Endometrium (tissue), 2 donors: ENCODE data around the gene ASXL3.

Experiments
- FAIRE-seq: peaks from 2 replicates; lab custom pipeline; 2012; peaks lifted over from hg19 to GRCh38; lab: Jason Lieb, UNC
- donor health status: control.
- donor health status: control.

Gene ASXL3

DNA sequence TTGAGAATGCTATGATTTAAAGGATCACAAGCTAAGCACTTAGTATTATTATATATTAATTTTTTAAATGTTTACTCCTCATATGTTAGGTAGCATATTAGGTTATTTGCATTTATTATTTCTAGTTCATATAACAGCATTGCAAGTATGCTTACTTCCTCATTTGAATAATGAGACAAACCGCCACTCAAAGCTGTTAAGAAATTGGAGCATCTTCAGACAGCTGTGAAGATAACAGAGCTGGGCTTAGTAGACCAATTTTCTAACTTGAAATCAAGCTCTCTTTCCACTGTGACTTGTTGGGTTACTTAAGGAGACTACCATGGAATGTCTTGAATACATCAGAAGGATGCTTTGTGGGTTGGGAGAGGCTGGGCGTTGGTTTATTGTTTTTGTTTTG lies 139.3 kb downstream of the ASXL3 start:
- FAIRE-seq, result no peak

DNA sequence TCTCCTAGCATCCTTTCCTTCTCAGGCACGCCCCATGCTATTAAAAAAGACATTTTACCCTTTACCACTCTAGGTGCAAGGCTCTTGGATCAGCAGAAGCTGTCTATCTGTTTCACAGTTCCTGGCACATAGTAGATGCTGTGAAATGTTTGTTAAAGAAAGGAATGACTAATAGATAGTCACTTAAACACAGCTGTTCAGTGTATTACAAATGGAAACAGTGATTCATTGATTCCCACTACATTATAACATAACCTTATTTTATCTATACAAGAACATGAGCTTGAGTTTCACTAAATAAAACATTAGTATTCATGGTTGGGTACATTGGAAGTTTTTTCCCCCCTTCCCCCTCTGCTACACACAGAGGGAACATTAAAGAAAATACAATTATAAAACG lies 142.1 kb downstream of the ASXL3 start:
- FAIRE-seq, result no peak

DNA sequence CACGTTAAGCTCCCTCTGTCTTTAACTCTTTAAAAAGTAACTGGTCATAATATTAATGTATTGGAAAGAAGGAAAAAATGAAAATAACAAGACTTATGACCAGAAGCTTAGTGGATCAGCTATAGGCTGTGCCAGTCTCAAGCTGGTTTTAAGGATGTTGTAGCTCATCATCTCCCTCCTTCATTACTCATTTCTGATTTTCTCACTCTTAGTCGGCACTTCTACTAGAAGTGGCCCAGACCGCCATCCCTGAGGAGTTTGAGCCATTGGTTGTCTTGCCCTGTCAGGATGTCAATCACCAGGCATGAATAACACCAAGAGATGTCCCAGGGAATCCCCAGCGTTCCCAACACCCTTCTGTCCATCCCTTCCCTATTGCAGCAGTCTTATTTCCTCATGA lies 151.5 kb downstream of the ASXL3 start:
- no peak for FAIRE-seq

DNA sequence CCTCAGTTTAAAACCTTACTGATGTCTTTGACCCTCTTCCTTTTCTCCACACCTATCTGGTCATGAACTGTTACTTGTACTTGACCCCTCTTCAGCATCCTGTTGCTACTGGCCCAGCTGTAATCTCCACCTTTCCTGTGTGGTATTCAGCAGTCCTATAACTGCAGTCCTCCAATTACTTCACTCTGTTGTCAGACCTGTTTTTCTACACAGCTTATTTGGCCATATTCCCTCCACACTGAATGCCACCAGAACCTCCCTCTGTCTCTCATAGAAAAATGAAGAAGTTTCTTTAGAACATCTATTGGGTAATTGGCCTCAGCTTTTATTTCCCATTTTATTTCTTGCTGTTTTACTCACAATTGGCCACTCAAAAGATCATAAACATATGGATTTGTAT lies 155.4 kb downstream of the ASXL3 start:
- no peak for FAIRE-seq

DNA sequence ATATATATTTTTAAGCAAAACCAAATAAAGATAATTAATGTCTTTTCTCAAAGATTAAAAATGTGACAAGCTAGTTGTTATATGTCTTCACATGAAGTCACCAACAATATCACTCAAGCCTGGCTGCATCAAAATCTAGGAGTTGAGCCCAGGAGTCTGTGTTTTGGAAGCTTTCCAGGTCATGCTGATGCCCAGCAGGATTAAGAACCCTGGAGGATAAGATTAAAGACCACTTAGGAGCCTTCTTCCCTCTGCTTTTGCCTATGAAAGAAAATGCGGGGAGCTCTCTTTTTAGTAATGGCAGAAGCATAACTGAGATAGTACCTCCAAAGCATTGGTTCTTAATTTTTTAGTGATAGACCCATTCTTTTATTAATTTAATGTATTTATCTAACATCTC lies 157.4 kb downstream of the ASXL3 start:
- no peak for FAIRE-seq

DNA sequence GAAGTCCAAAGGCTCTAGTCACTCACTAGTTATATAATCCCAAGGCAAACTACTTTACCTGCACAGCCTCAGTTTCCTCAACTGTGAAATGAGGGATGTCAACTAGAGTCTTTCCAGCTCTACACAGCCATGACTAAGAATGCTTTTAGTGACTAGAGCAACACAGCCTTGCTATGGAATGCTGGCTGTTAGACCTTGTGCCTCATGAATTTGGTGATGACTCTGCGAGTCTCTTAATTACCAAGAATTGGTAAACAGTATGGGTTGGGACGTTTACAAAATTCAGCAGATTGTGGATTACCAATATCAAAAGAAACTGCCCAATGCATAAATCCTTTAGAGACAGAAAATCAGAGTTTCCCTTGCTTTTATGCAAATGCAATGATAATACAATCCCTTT lies 163.7 kb downstream of the ASXL3 start:
- FAIRE-seq, result no peak

DNA sequence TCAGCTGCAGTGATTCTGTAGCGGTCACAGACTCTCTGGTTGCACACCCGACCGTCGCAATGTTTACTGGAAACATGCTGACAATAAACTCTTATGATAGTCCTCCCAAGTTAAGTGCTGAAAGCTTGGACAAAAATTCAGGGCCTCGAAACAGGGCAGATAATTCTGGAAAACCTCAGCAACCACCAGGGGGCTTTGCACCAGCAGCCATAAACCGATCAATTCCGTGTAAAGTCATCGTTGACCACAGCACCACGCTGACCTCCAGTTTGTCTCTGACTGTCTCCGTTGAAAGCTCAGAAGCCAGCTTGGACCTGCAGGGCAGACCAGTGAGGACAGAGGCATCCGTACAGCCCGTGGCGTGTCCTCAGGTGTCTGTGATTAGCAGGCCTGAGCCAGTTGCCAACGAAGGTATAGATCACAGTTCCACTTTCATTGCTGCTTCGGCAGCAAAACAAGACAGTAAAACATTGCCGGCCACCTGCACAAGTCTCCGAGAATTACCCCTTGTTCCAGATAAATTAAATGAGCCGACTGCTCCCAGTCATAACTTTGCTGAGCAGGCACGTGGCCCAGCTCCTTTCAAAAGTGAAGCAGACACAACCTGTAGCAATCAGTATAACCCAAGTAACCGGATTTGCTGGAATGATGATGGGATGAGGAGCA lies 166.1 kb downstream of the ASXL3 start:
- FAIRE-seq, result no peak

DNA sequence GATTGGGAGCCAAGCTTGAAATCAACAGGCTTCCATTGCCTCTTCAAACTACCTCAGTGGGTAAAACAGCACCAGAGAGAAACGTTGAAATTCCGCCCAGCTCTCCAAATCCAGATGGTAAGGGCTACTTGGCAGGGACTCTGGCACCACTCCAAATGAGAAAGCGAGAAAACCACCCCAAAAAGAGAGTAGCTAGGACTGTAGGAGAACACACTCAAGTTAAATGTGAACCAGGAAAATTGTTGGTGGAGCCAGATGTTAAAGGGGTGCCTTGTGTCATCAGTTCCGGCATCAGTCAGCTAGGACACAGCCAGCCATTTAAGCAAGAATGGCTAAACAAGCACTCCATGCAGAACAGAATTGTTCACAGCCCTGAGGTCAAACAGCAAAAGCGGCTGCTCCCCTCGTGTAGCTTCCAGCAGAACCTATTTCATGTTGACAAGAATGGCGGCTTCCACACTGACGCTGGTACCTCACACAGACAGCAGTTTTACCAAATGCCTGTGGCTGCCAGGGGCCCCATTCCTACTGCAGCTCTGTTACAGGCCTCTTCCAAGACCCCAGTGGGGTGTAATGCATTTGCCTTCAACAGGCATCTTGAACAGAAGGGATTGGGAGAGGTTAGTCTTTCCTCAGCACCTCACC lies 167.3 kb downstream of the ASXL3 start:
- FAIRE-seq, result no peak

DNA sequence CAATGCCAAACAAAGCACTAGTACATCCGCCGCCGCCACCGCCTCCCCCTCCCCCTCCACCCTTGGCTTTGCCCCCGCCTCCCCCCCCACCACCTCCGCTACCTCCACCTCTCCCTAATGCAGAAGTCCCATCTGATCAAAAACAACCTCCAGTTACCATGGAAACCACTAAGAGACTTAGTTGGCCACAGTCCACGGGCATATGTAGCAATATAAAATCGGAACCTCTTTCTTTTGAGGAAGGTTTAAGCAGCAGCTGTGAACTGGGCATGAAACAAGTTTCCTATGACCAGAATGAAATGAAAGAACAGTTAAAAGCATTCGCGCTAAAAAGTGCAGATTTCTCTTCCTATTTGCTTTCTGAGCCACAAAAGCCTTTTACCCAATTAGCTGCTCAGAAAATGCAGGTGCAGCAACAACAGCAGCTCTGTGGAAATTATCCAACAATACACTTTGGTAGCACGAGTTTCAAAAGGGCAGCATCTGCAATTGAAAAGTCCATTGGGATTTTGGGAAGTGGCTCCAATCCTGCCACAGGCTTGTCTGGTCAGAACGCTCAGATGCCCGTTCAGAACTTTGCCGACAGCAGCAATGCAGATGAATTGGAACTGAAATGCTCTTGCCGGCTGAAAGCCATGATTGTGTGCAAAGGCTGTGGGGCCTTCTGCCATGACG lies 168.0 kb downstream of the ASXL3 start:
- FAIRE-seq, result no peak

DNA sequence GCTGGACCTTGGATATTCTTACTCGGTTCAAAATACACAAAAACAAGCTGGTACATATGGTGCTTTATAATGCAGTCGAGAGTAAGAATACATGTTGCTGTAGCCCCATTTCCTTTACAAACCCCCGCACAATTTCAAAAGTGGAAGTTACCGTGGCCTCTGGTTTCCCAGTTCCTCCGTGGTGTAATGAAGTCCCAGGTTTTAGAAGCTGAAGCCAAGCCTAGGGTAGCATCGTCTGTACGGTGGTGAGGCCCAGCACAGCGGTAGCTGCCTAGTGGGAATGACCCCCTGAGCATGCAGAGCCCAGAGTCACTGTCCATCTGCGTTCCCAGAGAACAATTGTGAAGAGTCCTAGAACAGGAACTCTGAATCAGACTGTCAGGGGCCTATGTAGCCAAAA lies 171.8 kb downstream of the ASXL3 start:
- no peak for FAIRE-seq

DNA sequence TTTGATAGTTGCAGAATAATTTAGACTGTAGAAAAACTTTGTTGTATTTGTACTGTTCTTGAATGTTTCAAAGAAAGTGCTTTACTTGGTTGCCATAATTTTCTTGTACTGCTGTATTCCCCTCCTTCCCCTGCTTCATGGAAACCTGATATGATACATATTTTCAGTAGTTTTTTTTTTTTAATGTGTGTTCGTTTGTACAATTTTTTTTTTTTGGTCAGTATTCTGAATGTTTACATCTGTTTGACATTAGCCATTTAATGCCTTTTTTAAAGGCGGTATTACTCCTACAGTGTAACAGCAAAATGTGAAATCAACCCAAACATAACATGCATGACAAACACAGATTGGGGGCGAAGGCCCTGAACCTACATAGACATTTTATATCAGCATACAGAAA lies 172.3 kb downstream of the ASXL3 start:
- FAIRE-seq, result no peak

DNA sequence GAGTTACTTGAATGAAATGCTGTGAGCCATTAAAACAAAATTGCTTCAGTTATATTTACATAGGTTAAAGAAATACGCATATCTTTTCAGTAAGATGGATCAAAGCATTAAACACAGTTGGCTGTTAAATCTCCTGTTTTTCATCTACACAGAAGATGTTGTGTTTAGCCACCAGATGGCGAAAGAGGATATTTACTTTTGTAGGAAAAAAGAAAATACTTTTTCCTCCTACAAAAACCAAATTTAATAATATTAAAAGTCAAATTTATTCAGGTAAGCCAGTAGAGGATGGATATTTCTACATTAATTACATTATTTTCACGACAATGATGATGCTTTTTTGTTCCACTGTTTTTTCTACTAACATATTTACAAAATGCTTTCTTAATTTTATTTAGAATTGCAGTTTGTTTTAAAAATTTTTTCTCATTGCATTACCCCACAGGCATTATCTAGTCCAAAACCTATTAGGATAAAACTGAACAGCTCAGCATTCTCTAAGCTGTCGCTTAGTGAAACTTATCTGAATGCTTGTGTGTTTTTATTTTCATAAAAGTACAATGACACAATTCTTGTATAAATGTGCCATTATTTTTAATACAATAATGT lies 173.7 kb downstream of the ASXL3 start:
- FAIRE-seq, result peak; percentile 84

DNA sequence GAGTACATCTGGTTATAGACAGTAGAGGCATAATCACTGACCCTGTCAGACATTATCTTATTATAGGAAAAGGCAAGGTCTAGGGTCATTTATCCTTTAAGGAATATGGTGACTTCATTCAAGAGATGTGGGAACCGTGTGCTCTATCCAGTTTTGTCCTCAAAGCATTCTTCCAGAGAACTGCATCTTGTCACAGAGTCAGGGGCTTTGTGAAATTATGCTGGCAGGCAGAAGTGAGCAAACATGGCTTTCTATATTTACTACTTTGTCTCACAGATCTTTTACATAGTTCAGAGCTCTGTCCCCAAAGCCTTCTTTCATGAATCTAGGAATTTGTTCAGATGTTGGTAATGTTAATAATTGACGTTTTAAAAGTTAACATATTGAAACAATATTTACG lies 177.4 kb downstream of the ASXL3 start:
- FAIRE-seq, result no peak

DNA sequence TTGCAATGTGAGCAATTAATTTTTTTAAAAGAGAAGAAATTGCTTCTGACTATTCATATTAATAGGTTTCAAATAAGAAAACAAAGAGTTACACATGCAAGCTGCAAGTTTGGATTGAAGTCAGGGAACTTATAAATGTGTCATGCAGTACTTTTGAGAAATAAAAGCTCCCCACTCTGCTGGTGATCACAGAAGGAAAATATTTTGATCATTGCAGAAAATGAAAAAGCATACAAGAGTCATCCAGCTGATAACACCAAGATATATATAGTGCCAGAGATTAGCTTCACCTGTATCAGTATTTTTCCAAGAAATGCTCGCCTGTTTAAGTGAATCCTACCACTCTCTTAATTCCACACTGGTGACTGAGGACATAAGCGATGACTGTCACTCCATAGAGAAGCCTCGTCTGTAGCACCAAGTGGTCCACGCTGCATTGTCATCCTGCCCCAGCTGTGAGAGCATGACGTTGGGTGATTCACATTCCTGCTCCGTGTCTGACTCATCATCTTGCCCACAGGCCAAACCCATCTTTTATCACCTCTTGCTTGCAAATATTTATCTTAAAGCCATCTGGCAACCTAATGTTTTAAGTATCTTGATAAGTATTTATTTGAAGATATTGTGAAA lies 178.0 kb downstream of the ASXL3 start:
- FAIRE-seq, result no peak

DNA sequence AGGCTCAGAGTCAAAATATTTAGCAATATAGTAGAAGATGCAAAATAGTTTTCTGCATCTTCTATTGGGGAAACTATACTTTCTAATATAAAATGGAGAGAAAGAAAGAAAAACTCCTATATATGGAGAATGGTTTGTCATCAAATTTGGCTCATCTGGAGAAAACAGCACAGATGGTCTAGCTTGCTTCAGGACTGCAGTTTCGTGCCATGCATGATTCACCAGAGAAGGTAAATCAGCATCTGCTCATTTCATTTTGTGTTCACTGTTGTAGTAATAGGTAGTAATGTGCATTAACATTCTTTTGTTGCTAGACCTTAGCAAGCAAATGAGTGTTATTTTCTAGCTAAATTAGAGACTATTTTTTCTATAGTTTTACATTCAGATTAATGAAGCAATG lies 179.0 kb downstream of the ASXL3 start:
- no peak for FAIRE-seq

DNA sequence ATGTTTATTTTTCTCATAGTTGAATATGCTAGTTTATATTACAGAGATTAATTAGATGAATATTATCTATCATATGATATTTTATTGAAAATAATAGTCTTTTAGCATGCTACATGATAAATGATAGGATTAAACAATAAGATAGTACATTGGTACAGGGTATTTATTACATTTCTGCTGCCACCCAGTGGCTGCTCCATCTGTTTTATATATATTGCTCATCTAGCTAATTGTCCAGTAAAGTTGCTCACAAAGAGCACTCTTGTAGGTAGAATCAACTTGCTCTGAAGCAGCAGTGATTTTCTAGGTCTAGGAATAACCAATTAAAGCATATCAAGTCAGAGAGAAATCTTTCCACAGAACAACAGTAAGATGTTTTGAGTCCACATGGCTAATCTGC lies 183.3 kb downstream of the ASXL3 start:
- peak; percentile 73 for FAIRE-seq

DNA sequence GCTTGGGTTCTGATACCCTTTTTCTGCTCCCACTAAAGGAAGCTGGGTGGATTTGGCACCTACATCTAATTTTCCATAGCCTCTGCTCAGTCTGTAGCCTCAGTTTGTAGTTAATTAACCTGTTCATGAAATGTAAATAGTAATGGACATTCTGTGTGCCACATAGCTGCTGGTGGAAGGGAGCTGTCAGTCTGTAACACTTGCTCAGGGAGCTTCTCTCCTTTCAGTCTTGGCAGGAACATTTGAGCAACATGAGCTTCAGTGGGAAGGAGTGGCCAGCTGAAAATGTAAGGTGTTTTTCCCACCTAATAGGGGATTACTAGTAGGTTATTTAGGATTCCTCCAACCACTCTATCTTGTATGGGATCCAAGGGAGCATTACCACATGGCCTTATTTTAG lies 203.4 kb downstream of the ASXL3 start:
- FAIRE-seq, result no peak
